PFSK-1 (cell line): Measurements from ENCODE around the gene HAUS3.

Source experiments
- FOXP2 ChIP-seq: optimal IDR thresholded peaks from 2 replicates; pipeline ENCODE3; 2011; ENCODE audit warnings: borderline replicate concordance, control low read depth, inconsistent platforms; ENCODE audit not compliant: insufficient read depth; ENCODE audit errors: extremely low read length, extremely low read depth
- POLR2AphosphoS5 ChIP-seq: IDR thresholded peaks from 2 replicates; pipeline ENCODE4 v1.6.1; 2012; ENCODE audit warnings: low read depth, mild to moderate bottlenecking, control low read depth, low read length, moderate library complexity
- REST ChIP-seq, 2 experiments: IDR thresholded peaks; 2 replicates each; pipeline versions ENCODE4 v1.6.1 to v1.8.0; 2011 to 2012; ENCODE audit warnings: low read depth in 2 of 2, low read length in 2 of 2, control low read depth in 1 of 2, inconsistent platforms in 1 of 2, mild to moderate bottlenecking in 1 of 2, moderate library complexity in 1 of 2; ENCODE audit not compliant: insufficient read depth in 1 of 2
- SIN3A ChIP-seq: IDR thresholded peaks from 2 replicates; pipeline ENCODE4 v1.6.1; 2012; ENCODE audit warnings: mild to moderate bottlenecking, low read length, moderate library complexity, borderline replicate concordance; ENCODE audit not compliant: insufficient read depth
- TAF1 ChIP-seq: IDR thresholded peaks from 2 replicates; pipeline ENCODE4 v1.6.1; 2012; ENCODE audit warnings: low read length, control low read depth, borderline replicate concordance; ENCODE audit not compliant: insufficient read depth

Gene HAUS3

GRCh38 chr4:2259036-2259540, 17.2 kb upstream of the HAUS3 start:
- no peak for TF ChIP-seq REST (IDR thresholded peaks at IDR 0.05; ENCODE audit: insufficient read depth in 1 of 2, low read depth in 2 of 2, low read length in 2 of 2)
- no peak for TF ChIP-seq TAF1
- TF ChIP-seq SIN3A: no peak
- TF ChIP-seq POLR2AphosphoS5: no peak
- TF ChIP-seq FOXP2: no peak

GRCh38 chr4:2258091-2259035, 16.4 kb upstream of the HAUS3 start:
- TF ChIP-seq SIN3A (no peak), TAF1 (no peak), FOXP2 (no peak), POLR2AphosphoS5 (no peak), REST (IDR thresholded peaks at IDR 0.05; ENCODE audit: insufficient read depth in 1 of 2, low read depth in 2 of 2, low read length in 2 of 2) (no peak)

GRCh38 chr4:2257361-2258081, 15.6 kb upstream of the HAUS3 start:
- TF ChIP-seq FOXP2 (no peak), REST (IDR thresholded peaks at IDR 0.05; ENCODE audit: insufficient read depth in 1 of 2, low read depth in 2 of 2, low read length in 2 of 2) (no peak), POLR2AphosphoS5 (no peak), TAF1 (no peak), SIN3A (no peak)

- TF ChIP-seq POLR2AphosphoS5: no peak
These were observed 14.9 kb upstream of the HAUS3 start for GRCh38 chr4:2256781-2257191.

GRCh38 chr4:2256156-2256731, 14.3 kb upstream of the HAUS3 start:
- TF ChIP-seq TAF1 (no peak), POLR2AphosphoS5 (no peak), REST (IDR thresholded peaks at IDR 0.05; ENCODE audit: insufficient read depth in 1 of 2, low read depth in 2 of 2, low read length in 2 of 2) (no peak), SIN3A (no peak), FOXP2 (no peak)
